ENCODE data around the gene KLHDC4.
A peak's percentile ranks its signal among the peaks of the same experiment; 100 is the strongest.

KLHDC4 gene

DNA sequence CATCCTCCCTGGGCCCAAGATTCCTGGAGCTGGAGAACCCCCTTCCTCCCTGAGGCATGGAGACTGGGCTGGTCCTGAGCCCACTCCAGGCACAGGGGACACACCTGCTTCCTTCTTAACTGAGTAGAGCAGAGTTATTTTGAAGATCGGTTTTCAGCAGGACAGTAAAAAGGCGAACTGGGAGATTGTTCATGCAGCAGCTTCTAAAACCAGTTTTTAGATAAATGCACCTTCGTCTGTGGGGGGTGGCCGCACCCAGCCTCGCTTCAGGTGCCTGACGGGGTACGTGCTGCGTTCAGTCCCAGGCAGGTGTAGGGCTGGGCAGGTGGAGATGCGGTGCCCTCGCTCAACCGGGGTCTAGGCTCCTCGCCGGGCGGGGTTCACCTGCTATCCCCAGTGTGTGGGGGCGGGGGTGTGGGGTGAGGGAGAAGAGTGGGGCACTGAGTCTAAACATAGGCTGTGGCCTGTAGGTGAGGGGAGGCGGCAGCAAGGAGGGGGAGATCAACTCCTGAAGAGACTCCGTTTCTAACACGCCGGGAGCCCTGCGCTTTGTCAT lies 94.0 kb downstream of the KLHDC4 start:
- Histone ChIP-seq H3K27me3 (ENCODE audit: control insufficient read depth, insufficient read depth, low read length) (no peaks in the 10 kb centered on the region), H3K36me3 (ENCODE audit: control insufficient read depth, insufficient read depth, low read length) (no peaks in the 10 kb centered on the region), H3K9me3 (ENCODE audit: control insufficient read depth, insufficient read depth, low read length) (no peaks in the 10 kb centered on the region), H3K4me1 (ENCODE audit: control insufficient read depth, insufficient read depth, low read length) (peaks cover 2% of the 10 kb centered on the region; the same call in 1 of the 2 replicates), H3K4me3 (ENCODE audit: low read length) (no peak overlapping the region), H3K27ac (ENCODE audit: low read length) (no peak overlapping the region)
- whole genome bisulfite sequencing (ENCODE audit: insufficient coverage, insufficient read length) = no CpG with 5 or more reads among the region's 20 CpGs
- DNase-seq (ENCODE audit: low read depth, low spot score) = no peak

DNA sequence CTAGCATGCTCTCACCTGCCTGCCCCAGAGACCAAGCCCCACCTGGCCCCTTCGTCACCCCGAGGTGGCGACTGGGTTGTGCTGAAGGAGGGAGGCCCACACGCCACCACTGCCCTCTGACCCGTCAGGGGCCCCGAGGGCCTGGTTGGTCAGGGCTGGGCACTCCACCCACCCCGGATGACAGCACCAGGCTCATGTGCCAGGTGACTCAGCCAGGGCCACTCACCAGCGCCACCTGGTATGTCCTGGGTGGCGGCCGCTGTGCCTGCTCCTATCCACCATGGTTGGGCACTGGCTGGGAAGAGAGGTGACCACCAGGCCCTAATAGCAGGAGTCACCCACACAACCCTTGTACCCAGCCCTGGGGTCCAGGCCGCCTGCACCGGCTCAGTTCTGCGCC lies 94.6 kb downstream of the KLHDC4 start:
- H3K4me3 ChIP-seq (ENCODE audit: low read length) = no peak overlapping the region
- WGBS (ENCODE audit: insufficient coverage, insufficient read length) = no CpG with 5 or more reads among the region's 13 CpGs
- H3K36me3 ChIP-seq (ENCODE audit: control insufficient read depth, insufficient read depth, low read length) = no peaks in the 10 kb centered on the region
- H3K9me3 ChIP-seq (ENCODE audit: control insufficient read depth, insufficient read depth, low read length) = no peaks in the 10 kb centered on the region
- DNase-seq (ENCODE audit: low read depth, low spot score) = no peak
- peaks cover 2% of the 10 kb centered on the region; the same call in 1 of the 2 replicates for H3K4me1 ChIP-seq (ENCODE audit: control insufficient read depth, insufficient read depth, low read length)
- H3K27me3 ChIP-seq (ENCODE audit: control insufficient read depth, insufficient read depth, low read length) = no peaks in the 10 kb centered on the region
- no peak overlapping the region for H3K27ac ChIP-seq (ENCODE audit: low read length)

DNA sequence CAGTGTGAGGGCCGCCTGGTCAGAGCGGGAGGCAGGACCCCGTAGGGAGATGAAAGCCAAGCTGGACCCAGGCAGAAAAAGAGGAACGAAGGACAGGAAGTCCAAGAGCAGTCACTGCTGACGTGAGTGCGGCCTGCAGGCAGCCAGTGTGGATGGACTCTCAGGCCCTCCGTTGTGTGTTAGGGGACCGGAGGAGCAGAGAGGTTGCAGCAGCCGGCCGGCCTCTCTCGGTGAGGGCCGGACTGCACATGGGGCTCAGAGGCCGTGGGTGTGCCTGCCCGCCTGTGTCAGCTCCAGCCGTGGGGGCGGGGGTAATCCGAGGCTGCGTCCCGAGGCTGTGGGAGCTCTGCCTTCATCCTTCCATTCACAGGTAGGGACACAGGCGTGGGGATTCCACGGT lies 96.1 kb downstream of the KLHDC4 start:
- no peaks in the 10 kb centered on the region for H3K27me3 ChIP-seq (ENCODE audit: control insufficient read depth, insufficient read depth, low read length)
- H3K4me3 ChIP-seq (ENCODE audit: low read length) = no peak overlapping the region

DNA sequence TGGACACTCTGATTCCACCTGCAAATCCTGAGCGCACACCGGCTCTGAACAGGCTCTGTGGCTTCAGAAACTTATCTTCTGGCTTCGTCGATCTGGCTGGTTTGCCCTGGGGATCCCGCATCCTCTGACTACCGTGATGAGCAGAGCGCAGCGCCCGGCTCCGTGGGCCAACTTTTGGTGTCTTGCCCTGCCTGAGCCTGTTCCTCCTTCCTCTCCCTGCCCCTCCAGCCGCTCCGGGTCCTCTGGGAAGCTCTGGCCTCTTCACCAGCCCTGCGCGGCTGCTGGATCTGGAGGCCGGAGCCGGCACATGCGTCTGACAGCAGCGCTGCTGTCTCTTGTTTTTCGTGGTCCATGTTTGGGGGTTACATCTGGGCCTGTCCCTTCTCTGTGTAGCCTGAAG lies 97.8 kb downstream of the KLHDC4 start:
- Histone ChIP-seq H3K27ac (ENCODE audit: low read length) (no peak overlapping the region), H3K36me3 (ENCODE audit: control insufficient read depth, insufficient read depth, low read length) (no peaks in the 10 kb centered on the region), H3K4me1 (ENCODE audit: control insufficient read depth, insufficient read depth, low read length) (no peaks in the 10 kb centered on the region), H3K4me3 (ENCODE audit: low read length) (no peak overlapping the region), H3K27me3 (ENCODE audit: control insufficient read depth, insufficient read depth, low read length) (no peaks in the 10 kb centered on the region), H3K9me3 (ENCODE audit: control insufficient read depth, insufficient read depth, low read length) (no peaks in the 10 kb centered on the region)
- DNase-seq (ENCODE audit: low read depth, low spot score) = no peak
- no CpG with 5 or more reads among the region's 19 CpGs for WGBS (ENCODE audit: insufficient coverage, insufficient read length)

More for the DNA sequence above, 96.1 kb downstream of the KLHDC4 start:
- Histone ChIP-seq H3K36me3 (ENCODE audit: control insufficient read depth, insufficient read depth, low read length) (no peaks in the 10 kb centered on the region), H3K27ac (ENCODE audit: low read length) (no peak overlapping the region), H3K9me3 (ENCODE audit: control insufficient read depth, insufficient read depth, low read length) (no peaks in the 10 kb centered on the region), H3K4me1 (ENCODE audit: control insufficient read depth, insufficient read depth, low read length) (no peaks in the 10 kb centered on the region)
- no CpG with 5 or more reads among the region's 21 CpGs for WGBS (ENCODE audit: insufficient coverage, insufficient read length)
- DNase-seq (ENCODE audit: low read depth, low spot score) = no peak

DNA sequence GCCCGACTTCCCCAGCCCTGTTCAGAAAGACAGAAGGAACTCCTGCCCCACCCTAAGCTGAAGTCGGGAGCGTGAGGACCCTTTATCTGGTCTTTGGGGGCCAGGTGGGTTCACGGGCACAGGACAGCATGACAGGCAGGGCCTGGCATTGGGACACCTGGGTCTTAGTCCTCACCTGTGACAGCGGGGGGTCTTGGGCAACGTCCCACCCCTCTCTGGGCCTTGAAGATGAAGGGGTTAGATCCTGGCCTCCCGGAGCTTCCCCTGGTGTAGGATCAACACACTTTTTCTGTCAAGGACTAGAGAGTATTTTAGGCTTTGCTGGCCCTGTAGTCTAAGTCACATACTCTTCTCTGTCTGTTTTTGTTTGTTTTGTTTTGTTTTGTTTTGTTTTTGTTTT lies 98.3 kb downstream of the KLHDC4 start:
- Histone ChIP-seq H3K36me3 (ENCODE audit: control insufficient read depth, insufficient read depth, low read length) (no peaks in the 10 kb centered on the region), H3K4me1 (ENCODE audit: control insufficient read depth, insufficient read depth, low read length) (0 out of 2 replicates have a peak, but pooled peaks cover 1% of the 10 kb centered on the region), H3K27me3 (ENCODE audit: control insufficient read depth, insufficient read depth, low read length) (no peaks in the 10 kb centered on the region), H3K27ac (ENCODE audit: low read length) (no peak overlapping the region), H3K4me3 (ENCODE audit: low read length) (no peak overlapping the region), H3K9me3 (ENCODE audit: control insufficient read depth, insufficient read depth, low read length) (no peaks in the 10 kb centered on the region)
- no peak for DNase-seq (ENCODE audit: low read depth, low spot score)
- WGBS (ENCODE audit: insufficient coverage, insufficient read length) = no CpG with 5 or more reads among the region's 7 CpGs

DNA sequence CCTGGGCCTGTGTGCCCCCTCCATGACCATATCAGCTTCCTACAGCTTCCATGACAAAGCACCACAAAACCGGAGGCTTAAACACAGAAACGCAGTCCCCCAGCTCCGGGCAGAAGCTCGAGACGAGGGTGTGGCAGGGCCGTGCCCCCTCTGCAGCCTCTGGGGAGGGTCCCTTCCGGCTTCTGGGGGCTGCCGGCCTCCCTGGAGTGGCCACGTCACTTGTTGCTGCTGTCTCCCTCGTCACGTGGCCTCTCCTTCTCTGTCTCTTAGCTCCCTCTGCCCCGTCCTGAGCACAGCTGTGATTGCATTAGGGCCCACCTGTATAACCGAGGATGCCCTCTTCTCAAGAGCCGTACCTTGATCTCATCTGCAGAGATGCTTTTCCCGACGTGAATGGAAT lies 98.9 kb downstream of the KLHDC4 start:
- H3K9me3 ChIP-seq (ENCODE audit: control insufficient read depth, insufficient read depth, low read length) = no peaks in the 10 kb centered on the region
- no CpG with 5 or more reads among the region's 16 CpGs for WGBS (ENCODE audit: insufficient coverage, insufficient read length)
- H3K27me3 ChIP-seq (ENCODE audit: control insufficient read depth, insufficient read depth, low read length) = no peaks in the 10 kb centered on the region
- DNase-seq (ENCODE audit: low read depth, low spot score) = no peak
- 0 out of 2 replicates have a peak, but pooled peaks cover 2% of the 10 kb centered on the region for H3K4me1 ChIP-seq (ENCODE audit: control insufficient read depth, insufficient read depth, low read length)
- no peaks in the 10 kb centered on the region for H3K36me3 ChIP-seq (ENCODE audit: control insufficient read depth, insufficient read depth, low read length)
- no peak overlapping the region for H3K4me3 ChIP-seq (ENCODE audit: low read length)
- no peak overlapping the region for H3K27ac ChIP-seq (ENCODE audit: low read length)

DNA sequence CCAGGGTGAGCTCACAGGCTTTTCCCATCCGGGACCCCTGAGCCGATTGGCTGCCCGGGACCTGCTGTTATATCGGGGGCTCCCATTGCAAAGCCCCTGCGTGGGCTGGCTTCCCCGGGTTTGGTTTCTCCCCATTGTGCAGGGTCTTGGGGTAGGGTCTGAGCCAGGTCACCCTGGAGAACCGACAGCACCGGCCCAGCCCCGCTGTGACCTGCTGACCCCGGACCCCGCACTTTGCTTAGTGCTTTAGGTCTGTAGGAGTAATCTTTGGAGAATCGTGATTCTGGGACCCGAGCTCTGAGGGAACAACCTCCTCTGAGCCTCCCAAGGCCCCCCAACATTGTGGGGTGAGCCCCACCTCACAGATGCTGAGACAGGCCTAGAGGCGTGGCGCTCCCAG lies 100.6 kb downstream of the KLHDC4 start:
- Histone ChIP-seq H3K9me3 (ENCODE audit: control insufficient read depth, insufficient read depth, low read length) (no peaks in the 10 kb centered on the region), H3K4me3 (ENCODE audit: low read length) (no peak overlapping the region), H3K27ac (ENCODE audit: low read length) (no peak overlapping the region), H3K27me3 (ENCODE audit: control insufficient read depth, insufficient read depth, low read length) (no peaks in the 10 kb centered on the region), H3K36me3 (ENCODE audit: control insufficient read depth, insufficient read depth, low read length) (no peaks in the 10 kb centered on the region), H3K4me1 (ENCODE audit: control insufficient read depth, insufficient read depth, low read length) (peaks cover 5% of the 10 kb centered on the region; the same call in 1 of the 2 replicates)
- no CpG with 5 or more reads among the region's 15 CpGs for WGBS (ENCODE audit: insufficient coverage, insufficient read length)
- DNase-seq (ENCODE audit: low read depth, low spot score) = no peak

DNA sequence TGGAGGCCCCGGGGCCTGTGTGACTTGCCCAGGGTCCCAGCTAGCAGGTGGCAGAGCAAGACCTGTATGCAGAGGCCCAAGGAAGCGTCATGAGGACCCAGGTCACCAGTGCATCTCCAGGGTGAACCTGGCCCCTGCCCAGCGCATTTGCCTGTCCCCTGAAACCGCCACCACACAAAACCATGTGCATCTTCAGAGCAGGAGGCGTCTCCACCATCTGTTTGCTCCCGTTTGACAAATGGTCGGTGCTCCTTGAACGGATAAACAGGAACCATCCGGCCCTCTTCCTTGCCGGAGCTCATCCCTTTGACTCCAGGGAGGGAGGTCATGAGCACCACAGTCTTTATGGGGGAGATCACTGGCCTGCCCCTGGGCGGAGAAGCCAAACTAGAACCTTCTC lies 101.0 kb downstream of the KLHDC4 start:
- Histone ChIP-seq H3K27me3 (ENCODE audit: control insufficient read depth, insufficient read depth, low read length) (no peaks in the 10 kb centered on the region), H3K9me3 (ENCODE audit: control insufficient read depth, insufficient read depth, low read length) (no peaks in the 10 kb centered on the region), H3K27ac (ENCODE audit: low read length) (no peak overlapping the region), H3K36me3 (ENCODE audit: control insufficient read depth, insufficient read depth, low read length) (no peaks in the 10 kb centered on the region), H3K4me1 (ENCODE audit: control insufficient read depth, insufficient read depth, low read length) (peaks cover 5% of the 10 kb centered on the region; the same call in 1 of the 2 replicates), H3K4me3 (ENCODE audit: low read length) (no peak overlapping the region)
- no CpG with 5 or more reads among the region's 11 CpGs for WGBS (ENCODE audit: insufficient coverage, insufficient read length)
- no peak for DNase-seq (ENCODE audit: low read depth, low spot score)

DNA sequence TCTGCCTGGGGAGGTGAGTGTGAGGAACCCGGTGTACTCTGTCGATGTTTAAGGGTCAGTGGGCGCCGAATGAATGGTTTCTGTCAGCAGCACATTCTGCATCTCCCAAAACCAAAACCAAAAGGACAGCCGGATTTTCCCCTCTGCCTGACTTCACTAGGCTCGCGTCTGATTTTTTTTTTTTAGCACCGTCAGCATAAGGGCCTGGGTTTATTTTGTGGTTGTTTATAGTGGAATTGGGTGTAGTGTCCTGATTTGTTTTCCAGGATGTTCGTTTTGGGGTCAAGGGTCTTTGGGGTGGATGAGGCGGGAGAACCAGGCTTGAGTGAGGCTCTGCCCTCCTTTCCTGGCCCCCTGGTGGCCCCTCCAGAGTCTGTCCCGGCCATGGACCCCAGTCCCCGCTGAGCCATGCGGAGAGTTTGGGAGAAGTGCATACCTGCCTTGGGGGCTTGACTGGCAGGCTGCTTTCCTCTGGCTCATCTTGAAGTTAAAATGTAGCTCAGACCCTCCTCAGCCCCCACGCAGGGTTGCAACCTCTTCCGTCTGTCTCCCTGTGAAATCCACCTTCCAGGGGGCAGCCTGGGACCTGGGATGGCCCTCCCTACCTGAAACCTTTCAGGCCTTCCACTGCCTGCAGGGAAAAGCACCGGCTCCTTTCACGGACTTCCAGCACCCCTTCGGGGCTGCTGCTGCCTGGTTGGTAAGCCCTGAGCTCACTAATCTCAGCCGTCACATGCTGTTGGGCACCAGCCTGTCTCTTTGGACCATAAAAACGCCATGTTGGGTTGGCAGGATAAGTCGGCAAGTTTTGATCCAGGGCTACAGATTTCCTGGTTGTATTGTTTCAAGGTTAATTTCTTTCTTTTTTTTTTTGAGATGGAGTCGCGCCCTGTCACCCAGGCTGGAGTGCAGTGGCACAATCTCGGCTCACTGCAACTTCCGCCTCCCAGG lies 103.3 kb downstream of the KLHDC4 start:
- H3K9me3 ChIP-seq (ENCODE audit: control insufficient read depth, insufficient read depth, low read length) = no peaks in the 10 kb centered on the region
- no peak overlapping the region for H3K27ac ChIP-seq (ENCODE audit: low read length)

DNA sequence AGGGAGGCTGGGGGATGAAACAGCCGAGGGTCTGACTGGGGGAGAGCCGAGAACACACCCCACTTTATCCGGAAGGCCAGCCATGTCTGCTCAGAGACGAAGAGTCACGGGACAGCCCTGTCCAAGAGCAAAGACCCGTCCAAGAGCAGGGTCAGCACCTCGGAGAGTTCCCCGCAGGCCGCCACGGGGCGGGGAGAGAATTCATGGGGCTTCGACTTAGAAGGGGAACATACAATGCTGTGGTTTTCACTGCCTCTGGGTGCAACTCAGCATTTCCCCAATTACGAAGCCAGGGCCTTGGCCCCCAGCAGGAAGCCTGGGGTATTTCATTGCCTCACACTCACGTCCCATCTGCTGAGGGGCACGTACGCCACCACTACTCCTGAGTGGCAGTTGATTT lies 104.2 kb downstream of the KLHDC4 start:
- Histone ChIP-seq H3K36me3 (ENCODE audit: control insufficient read depth, insufficient read depth, low read length) (no peaks in the 10 kb centered on the region), H3K27ac (ENCODE audit: low read length) (no peak overlapping the region), H3K4me1 (ENCODE audit: control insufficient read depth, insufficient read depth, low read length) (peaks cover 8% of the 10 kb centered on the region; the same call in 1 of the 2 replicates), H3K9me3 (ENCODE audit: control insufficient read depth, insufficient read depth, low read length) (no peaks in the 10 kb centered on the region), H3K27me3 (ENCODE audit: control insufficient read depth, insufficient read depth, low read length) (no peaks in the 10 kb centered on the region), H3K4me3 (ENCODE audit: low read length) (no peak overlapping the region)
- WGBS (ENCODE audit: insufficient coverage, insufficient read length) = no CpG with 5 or more reads among the region's 16 CpGs
- DNase-seq (ENCODE audit: low read depth, low spot score) = peak; percentile 29

More for the DNA sequence above, 103.3 kb downstream of the KLHDC4 start:
- no CpG with 5 or more reads among the region's 25 CpGs for WGBS (ENCODE audit: insufficient coverage, insufficient read length)
- H3K4me1 ChIP-seq (ENCODE audit: control insufficient read depth, insufficient read depth, low read length) = peaks cover 8% of the 10 kb centered on the region; the same call in 1 of the 2 replicates
- H3K27me3 ChIP-seq (ENCODE audit: control insufficient read depth, insufficient read depth, low read length) = no peaks in the 10 kb centered on the region
- H3K36me3 ChIP-seq (ENCODE audit: control insufficient read depth, insufficient read depth, low read length) = no peaks in the 10 kb centered on the region
- DNase-seq (ENCODE audit: low read depth, low spot score) = no peak
- H3K4me3 ChIP-seq (ENCODE audit: low read length) = no peak overlapping the region

All from iPS DF 6.9 (cell line).